ENCODE results near the gene CNTN4.

Gene CNTN4

GRCh38 chr3:2212206-2212605, 113.5 kb downstream of the CNTN4 start:
- Mint-ChIP-seq H3K4me1 (peaks cover 7% of the 10 kb centered on the region), H3K27ac (no peak overlapping the region), H3K9me3 (no peaks in the 10 kb centered on the region), H3K27me3 (ENCODE audit: low read depth, poor library complexity) (no peaks in the 10 kb centered on the region), H3K4me3 (no peak overlapping the region), H3K36me3 (ENCODE audit: low read depth) (no peaks in the 10 kb centered on the region)
- TF ChIP-seq CTCF (IDR thresholded peaks at IDR 0.05), result no peak
- DNase-seq, result no peak

GRCh38 chr3:2218375-2218774, 119.7 kb downstream of the CNTN4 start:
- Mint-ChIP-seq H3K27me3 (ENCODE audit: low read depth, poor library complexity) (no peaks in the 10 kb centered on the region), H3K27ac (no peak overlapping the region), H3K9me3 (peaks cover 3% of the 10 kb centered on the region), H3K36me3 (ENCODE audit: low read depth) (no peaks in the 10 kb centered on the region), H3K4me1 (peaks cover 15% of the 10 kb centered on the region), H3K4me3 (no peak overlapping the region)
- no peak for DNase-seq
- TF ChIP-seq CTCF (IDR thresholded peaks at IDR 0.05), result no peak

GRCh38 chr3:2218816-2219215, 120.2 kb downstream of the CNTN4 start:
- Mint-ChIP-seq H3K27me3 (ENCODE audit: low read depth, poor library complexity) (no peaks in the 10 kb centered on the region), H3K27ac (no peak overlapping the region), H3K4me3 (no peak overlapping the region), H3K9me3 (peaks cover 3% of the 10 kb centered on the region), H3K36me3 (ENCODE audit: low read depth) (no peaks in the 10 kb centered on the region), H3K4me1 (peaks cover 15% of the 10 kb centered on the region)
- no peak for DNase-seq
- no peak for TF ChIP-seq CTCF (IDR thresholded peaks at IDR 0.05)

GRCh38 chr3:2236203-2236602, 137.5 kb downstream of the CNTN4 start:
- Mint-ChIP-seq H3K27me3 (ENCODE audit: low read depth, poor library complexity) (peaks cover 4% of the 10 kb centered on the region), H3K36me3 (ENCODE audit: low read depth) (no peaks in the 10 kb centered on the region), H3K4me3 (no peak overlapping the region), H3K9me3 (no peaks in the 10 kb centered on the region), H3K4me1 (no peaks in the 10 kb centered on the region), H3K27ac (no peak overlapping the region)
- no peak for TF ChIP-seq CTCF (IDR thresholded peaks at IDR 0.05)
- no peak for DNase-seq

GRCh38 chr3:2244137-2244536, 145.5 kb downstream of the CNTN4 start:
- Mint-ChIP-seq H3K36me3 (ENCODE audit: low read depth) (no peaks in the 10 kb centered on the region), H3K27ac (no peak overlapping the region), H3K9me3 (no peaks in the 10 kb centered on the region), H3K27me3 (ENCODE audit: low read depth, poor library complexity) (no peaks in the 10 kb centered on the region), H3K4me3 (no peak overlapping the region), H3K4me1 (peaks cover 9% of the 10 kb centered on the region)
- no peak for TF ChIP-seq CTCF (IDR thresholded peaks at IDR 0.05)
- DNase-seq, result no peak

GRCh38 chr3:2246873-2247648, 148.4 kb downstream of the CNTN4 start:
- TF ChIP-seq CTCF (IDR thresholded peaks at IDR 0.05), result no peak
- Mint-ChIP-seq H3K27me3 (ENCODE audit: low read depth, poor library complexity) (no peaks in the 10 kb centered on the region), H3K27ac (no peak overlapping the region), H3K4me1 (peaks cover 9% of the 10 kb centered on the region), H3K9me3 (no peaks in the 10 kb centered on the region), H3K4me3 (no peak overlapping the region), H3K36me3 (ENCODE audit: low read depth) (no peaks in the 10 kb centered on the region)
- DNase-seq, result no peak

Data from nephron progenitor cell (in vitro differentiated cells).